Neuronal stem cell (in vitro differentiated cells): Measurements from ENCODE around the gene ABCB8.
A peak's percentile ranks its signal among the peaks of the same experiment; 100 is the strongest.

Experiments used
- DNase-seq: peaks from one replicate; pipeline ENCODE4 v3.0.0-alpha.2; 2013; ENCODE audit warnings: low spot score
- H2AFZ ChIP-seq: one replicate; pipeline ENCODE4 v1.6.1; 2013; ENCODE audit warnings: mild to moderate bottlenecking, low read length, inconsistent platforms
- H2AK5ac ChIP-seq: 2 replicates; pipeline ENCODE4 v1.6.1; 2013; ENCODE audit warnings: low read depth, mild to moderate bottlenecking, inconsistent platforms, low read length, moderate library complexity, mixed read lengths
- H2BK120ac ChIP-seq: 2 replicates; pipeline ENCODE4 v1.6.1; 2013; ENCODE audit warnings: low read depth, mild to moderate bottlenecking, inconsistent platforms, low read length, moderate library complexity, mixed read lengths
- H2BK12ac ChIP-seq: one replicate; pipeline ENCODE4 v1.6.1; 2013; ENCODE audit warnings: low read length, inconsistent platforms
- H2BK15ac ChIP-seq: 2 replicates; pipeline ENCODE4 v1.6.1; 2013; ENCODE audit warnings: mild to moderate bottlenecking, low read length, inconsistent platforms, mixed read lengths
- H2BK5ac ChIP-seq: one replicate; pipeline ENCODE4 v1.6.1; 2013; ENCODE audit warnings: inconsistent platforms, mild to moderate bottlenecking, low read length, moderate library complexity
- H3K14ac ChIP-seq: one replicate; pipeline ENCODE4 v1.6.1; 2013; ENCODE audit warnings: low read length, inconsistent platforms
- H3K18ac ChIP-seq: 2 replicates; pipeline ENCODE4 v1.6.1; 2013; ENCODE audit warnings: low read length, inconsistent platforms
- H3K23ac ChIP-seq: 2 replicates; pipeline ENCODE4 v1.6.1; 2013; ENCODE audit warnings: low read depth, mild to moderate bottlenecking, mixed read lengths, low read length, inconsistent platforms; ENCODE audit not compliant: poor library complexity
- H3K27ac ChIP-seq: replicated peaks from 3 replicates; pipeline ENCODE4 v1.5.1; 2013; ENCODE audit warnings: low read length, inconsistent platforms
- H3K27me3 ChIP-seq, 3 experiments: 2 replicates each; pipeline ENCODE4 v1.6.1; 2013; ENCODE audit warnings: low read length in 3 of 3, mild to moderate bottlenecking in 2 of 3, inconsistent platforms in 1 of 3, low read depth in 1 of 3, mixed read lengths in 1 of 3, moderate library complexity in 1 of 3; ENCODE audit not compliant: control insufficient read depth in 3 of 3, insufficient read depth in 3 of 3
- H3K36me3 ChIP-seq, 2 donors: replicated peaks in 1 of 2; 2 replicates each; pipeline ENCODE4 v1.6.1; 2013; ENCODE audit warnings: low read length in 2 of 2; ENCODE audit not compliant: control insufficient read depth in 2 of 2, insufficient read depth in 2 of 2
- H3K4ac ChIP-seq: 2 replicates; pipeline ENCODE4 v1.6.1; 2013; ENCODE audit warnings: inconsistent platforms, mild to moderate bottlenecking, low read length, moderate library complexity
- H3K4me1 ChIP-seq, 2 donors: 1 replicate in 1 of 2; 2 replicates in 1 of 2; pipeline ENCODE4 v1.6.1; 2013; ENCODE audit warnings: low read length in 2 of 2, low read depth in 1 of 2; ENCODE audit not compliant: control insufficient read depth in 2 of 2, insufficient read depth in 1 of 2
- H3K4me2 ChIP-seq: one replicate; pipeline ENCODE4 v1.6.1; 2013; ENCODE audit warnings: mild to moderate bottlenecking, low read length, inconsistent platforms; ENCODE audit not compliant: insufficient read depth, poor library complexity, severe bottlenecking
- H3K4me3 ChIP-seq, 2 donors: 2 replicates each; pipeline ENCODE4 v1.5.1; 2013; ENCODE audit warnings: low read length in 2 of 2, mild to moderate bottlenecking in 2 of 2, inconsistent platforms in 1 of 2, moderate library complexity in 1 of 2
- H3K79me1 ChIP-seq: one replicate; pipeline ENCODE4 v1.6.1; 2013; ENCODE audit warnings: low read depth, mild to moderate bottlenecking, inconsistent platforms, low read length, moderate library complexity
- H3K9ac ChIP-seq: one replicate; pipeline ENCODE4 v1.6.1; 2013; ENCODE audit warnings: mild to moderate bottlenecking, low read depth, low read length, inconsistent platforms; ENCODE audit not compliant: poor library complexity
- H3K9me3 ChIP-seq, 2 donors: replicated peaks in 1 of 2; 2 replicates each; pipeline versions ENCODE3 to v1.6.1; 2013; ENCODE audit warnings: low read length in 2 of 2, mild to moderate bottlenecking in 2 of 2, inconsistent platforms in 1 of 2, low read depth in 1 of 2, mixed read lengths in 1 of 2, moderate library complexity in 1 of 2; ENCODE audit not compliant: control insufficient read depth in 2 of 2, insufficient read depth in 1 of 2
- H4K8ac ChIP-seq: one replicate; pipeline ENCODE4 v1.6.1; 2013; ENCODE audit warnings: low read depth, mild to moderate bottlenecking, inconsistent platforms, low read length, moderate library complexity
- H4K91ac ChIP-seq: one replicate; pipeline ENCODE4 v1.6.1; 2013; ENCODE audit warnings: low read length, low read depth, mild to moderate bottlenecking, inconsistent platforms; ENCODE audit not compliant: poor library complexity
- WGBS, 2 donors: extraction: QIAGEN DNeasy Blood & Tissue Kit; methylation state at CpG; one replicate each; pipeline ENCODE4 v1.1.7; 2013; ENCODE audit warnings: missing lambda C conversion rate in 2 of 2, mixed read lengths in 1 of 2; ENCODE audit not compliant: insufficient read length in 2 of 2, insufficient replicate concordance in 1 of 2; ENCODE audit errors: extremely low coverage in 2 of 2; 5-methylcytosine and 5-hydroxymethylcytosine counted together

ABCB8 gene

DNA sequence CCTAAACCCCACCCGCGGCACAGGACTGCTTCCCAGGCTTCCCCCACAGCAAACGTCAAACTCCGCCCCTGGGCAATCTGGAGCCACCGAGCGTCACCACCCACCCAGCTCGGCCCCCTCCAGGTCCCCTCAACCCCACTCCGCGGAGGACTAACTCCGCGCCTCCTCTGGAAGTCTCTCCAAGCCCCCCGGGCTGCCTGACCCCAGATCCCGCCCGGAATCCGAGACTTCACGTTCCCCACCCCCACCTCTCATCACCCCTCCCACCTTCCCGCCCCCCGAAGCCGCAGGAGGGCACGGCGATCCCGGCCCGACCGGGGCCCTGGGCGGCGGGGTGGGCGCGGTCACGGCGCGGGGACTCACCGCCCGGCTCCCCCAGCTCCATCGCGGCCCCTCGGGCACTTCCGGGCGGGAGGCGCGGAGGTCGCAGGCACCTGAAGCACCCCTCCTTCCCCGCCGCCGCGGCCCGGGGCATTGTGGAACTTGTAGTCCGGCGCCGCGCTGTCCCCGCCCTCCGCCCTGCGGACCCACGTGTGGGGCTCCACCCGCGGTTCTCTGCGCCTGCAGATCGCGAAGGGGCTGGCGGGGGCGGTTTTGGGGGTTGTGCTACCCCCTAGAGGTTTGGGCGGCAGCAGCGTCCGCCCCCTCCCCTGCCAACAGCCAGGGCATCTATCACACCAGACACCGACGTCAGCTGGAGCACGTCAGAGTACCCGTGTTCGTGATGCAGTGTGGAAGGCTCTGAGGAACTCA lies 55.0 kb downstream of the ABCB8 start, which contains the start of gene TMUB1:
Gene TMUB1 (minus strand): TSS at position 423 of the 753 bp plus-strand sequence. CDS start 930 bp downstream, outside the sequence.
- no peak for DNase-seq
- H3K14ac ChIP-seq = peak within 1 kb of the TSS; percentile 7
- peak within 1 kb of the TSS; percentile 97 for H2AFZ ChIP-seq
- peak within 1 kb of the TSS; percentile 92 for H3K4me2 ChIP-seq
- H3K4me1 ChIP-seq = peaks cover 35 to 44% of the 10 kb centered on the region in 2 donors
- H3K9ac ChIP-seq = peak within 1 kb of the TSS; percentile 80
- H2BK12ac ChIP-seq = peak within 1 kb of the TSS; percentile 54
- peak within 1 kb of the TSS; percentile 98 for H2AK5ac ChIP-seq
- no CpG with 5 or more reads among the region's 69 CpGs for WGBS, 2 donors
- H3K36me3 ChIP-seq = peaks cover 3 to 21% of the 10 kb centered on the region in 2 donors
- H3K27me3 ChIP-seq = peaks cover 0 to 6% (median 0%) of the 10 kb centered on the region in 3 experiments
- H3K4me3 ChIP-seq = peak within 1 kb of the TSS; percentile 84 to 99
- no peak within 1 kb of the TSS for H4K91ac ChIP-seq
- no peak within 1 kb of the TSS for H3K4ac ChIP-seq
- no peak within 1 kb of the TSS for H3K27ac ChIP-seq
- H2BK5ac ChIP-seq = peak within 1 kb of the TSS; percentile 56
- H2BK120ac ChIP-seq = peak within 1 kb of the TSS; percentile 76
- H3K18ac ChIP-seq = peak within 1 kb of the TSS; percentile 93
- H4K8ac ChIP-seq = no peak within 1 kb of the TSS
- peak within 1 kb of the TSS; percentile 88 for H2BK15ac ChIP-seq
- H3K23ac ChIP-seq = peak within 1 kb of the TSS; percentile 94
- H3K79me1 ChIP-seq = peaks cover 25% of the 10 kb centered on the region
- H3K9me3 ChIP-seq = peaks cover 0 to 2% of the 10 kb centered on the region in 2 donors

DNA sequence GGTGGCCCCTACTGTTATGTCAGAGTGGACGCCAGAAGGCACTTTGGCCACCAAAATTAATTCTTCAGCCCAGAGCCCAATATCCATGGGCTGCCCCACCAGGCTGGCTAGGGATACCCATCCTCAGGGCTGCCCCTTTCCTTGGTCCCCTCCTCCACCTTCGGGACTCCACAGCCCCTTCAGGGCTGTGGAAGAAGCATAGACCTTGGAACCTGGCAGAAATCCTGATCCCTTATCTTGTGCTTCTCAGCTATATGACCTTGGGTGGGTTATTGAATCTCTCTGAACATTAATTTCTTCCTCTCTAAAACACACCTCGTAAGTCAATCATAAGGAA lies 55.5 kb downstream of the ABCB8 start:
- H2BK5ac ChIP-seq = peak overlapping the region; percentile 56
- peaks cover 25% of the 10 kb centered on the region for H3K79me1 ChIP-seq
- H3K9ac ChIP-seq = no peak overlapping the region
- WGBS, 2 donors = no CpG with 5 or more reads among the region's 3 CpGs
- no peaks in the 10 kb centered on the region for H3K9me3 ChIP-seq
- no peak overlapping the region for H4K91ac ChIP-seq
- peak overlapping the region; percentile 84 to 99 for H3K4me3 ChIP-seq
- H3K14ac ChIP-seq = no peak overlapping the region
- H2AK5ac ChIP-seq = peak overlapping the region; percentile 26
- H2AFZ ChIP-seq = peak overlapping the region; percentile 97
- no peak overlapping the region for H3K27ac ChIP-seq
- peaks cover 1 to 21% of the 10 kb centered on the region in 2 donors for H3K36me3 ChIP-seq
- no peak for DNase-seq
- no peak overlapping the region for H4K8ac ChIP-seq
- peaks cover 0 to 6% (median 0%) of the 10 kb centered on the region in 3 experiments for H3K27me3 ChIP-seq
- peak overlapping the region; percentile 92 for H3K4me2 ChIP-seq
- no peak overlapping the region for H2BK12ac ChIP-seq
- H2BK15ac ChIP-seq = peak overlapping the region; percentile 32
- H2BK120ac ChIP-seq = peak overlapping the region; percentile 24
- peak overlapping the region; percentile 84 for H3K18ac ChIP-seq
- no peak overlapping the region for H3K4ac ChIP-seq
- peaks cover 38 to 48% of the 10 kb centered on the region in 2 donors for H3K4me1 ChIP-seq
- no peak overlapping the region for H3K23ac ChIP-seq

DNA sequence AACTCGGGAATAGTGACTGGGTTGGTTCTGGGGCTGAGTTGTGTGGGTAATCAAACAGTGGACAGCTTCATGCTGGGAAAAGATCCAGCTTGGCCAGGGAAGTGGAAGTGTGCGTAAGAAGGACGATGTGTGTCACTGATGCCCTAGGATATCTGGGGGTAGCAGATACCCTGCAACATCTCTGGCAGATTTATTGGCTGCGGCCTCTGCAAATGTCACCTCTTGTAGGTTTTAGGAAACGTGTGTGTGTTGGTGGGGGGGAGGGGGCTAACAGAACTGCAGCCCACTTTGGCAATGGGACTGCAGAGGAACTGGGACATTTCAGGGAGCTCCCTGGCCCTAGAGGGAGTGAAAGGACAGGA lies 57.1 kb downstream of the ABCB8 start:
- no peak overlapping the region for H2BK15ac ChIP-seq
- peaks cover 0 to 24% of the 10 kb centered on the region in 2 donors for H3K36me3 ChIP-seq
- no peaks in the 10 kb centered on the region for H3K9me3 ChIP-seq
- H4K8ac ChIP-seq = no peak overlapping the region
- no peak overlapping the region for H3K23ac ChIP-seq
- peaks cover 43 to 44% of the 10 kb centered on the region in 2 donors for H3K4me1 ChIP-seq
- no peak overlapping the region for H3K18ac ChIP-seq
- no peak overlapping the region for H4K91ac ChIP-seq
- no peak overlapping the region for H3K14ac ChIP-seq
- H3K79me1 ChIP-seq = peaks cover 15% of the 10 kb centered on the region
- peak overlapping the region; percentile 99 for H2AFZ ChIP-seq
- no peak for DNase-seq
- no peak overlapping the region for H2AK5ac ChIP-seq
- H3K4me3 ChIP-seq = peak overlapping the region in 1 of 2 donors; percentile 95
- H3K27me3 ChIP-seq = peaks cover 0 to 6% (median 0%) of the 10 kb centered on the region in 3 experiments
- no peak overlapping the region for H2BK5ac ChIP-seq
- peak overlapping the region; percentile 100 for H3K4me2 ChIP-seq
- no CpG with 5 or more reads among the region's 5 CpGs for WGBS, 2 donors
- H2BK120ac ChIP-seq = no peak overlapping the region
- H3K27ac ChIP-seq = no peak overlapping the region
- no peak overlapping the region for H3K4ac ChIP-seq
- no peak overlapping the region for H2BK12ac ChIP-seq
- H3K9ac ChIP-seq = no peak overlapping the region
